Sciatic nerve (tissue), 2 donors: ENCODE measurements around the gene BCR. TPM values are rescaled to one million over a fixed set of nuclear protein-coding genes. Genes with fewer than 3 reads are reported as not detected.
A peak's percentile ranks its signal among the peaks of the same experiment; 100 is the strongest.

Source experiments
- ATAC-seq: fragments of 200-7000 bp; cut with Tn5 transposase; one replicate; pipeline ENCODE4 v1.9.1; 2020; ENCODE audit warnings: mild to moderate bottlenecking, moderate library complexity
- DNase-seq: peaks from one replicate; pipeline ENCODE4 v3.0.0-alpha.2; 2020; ENCODE audit warnings: low spot score
- intact Hi-C: fragments of 100-400 bp; cut with DNase I; formaldehyde crosslinking; loops from one replicate; pipeline ENCODE4 v1.14.2; 2022
- total RNA-seq: library from RNA; stranded (reverse); fragmentation: NEBNext Ultra II Directional; extraction: Animal tissue kit (Norgen Biotek cat#: 25700); gene quantifications from one replicate; pipeline ENCODE4 v1.2.1, GENCODE V29; 2021
- donor health status: DM: no; HTN: no; CAD: no.
- donor health status: DM: no; HTN: no; CAD: no.

The BCR gene
- total RNA-seq, 1 donor from 2014 or later: 101 TPM

DNA sequence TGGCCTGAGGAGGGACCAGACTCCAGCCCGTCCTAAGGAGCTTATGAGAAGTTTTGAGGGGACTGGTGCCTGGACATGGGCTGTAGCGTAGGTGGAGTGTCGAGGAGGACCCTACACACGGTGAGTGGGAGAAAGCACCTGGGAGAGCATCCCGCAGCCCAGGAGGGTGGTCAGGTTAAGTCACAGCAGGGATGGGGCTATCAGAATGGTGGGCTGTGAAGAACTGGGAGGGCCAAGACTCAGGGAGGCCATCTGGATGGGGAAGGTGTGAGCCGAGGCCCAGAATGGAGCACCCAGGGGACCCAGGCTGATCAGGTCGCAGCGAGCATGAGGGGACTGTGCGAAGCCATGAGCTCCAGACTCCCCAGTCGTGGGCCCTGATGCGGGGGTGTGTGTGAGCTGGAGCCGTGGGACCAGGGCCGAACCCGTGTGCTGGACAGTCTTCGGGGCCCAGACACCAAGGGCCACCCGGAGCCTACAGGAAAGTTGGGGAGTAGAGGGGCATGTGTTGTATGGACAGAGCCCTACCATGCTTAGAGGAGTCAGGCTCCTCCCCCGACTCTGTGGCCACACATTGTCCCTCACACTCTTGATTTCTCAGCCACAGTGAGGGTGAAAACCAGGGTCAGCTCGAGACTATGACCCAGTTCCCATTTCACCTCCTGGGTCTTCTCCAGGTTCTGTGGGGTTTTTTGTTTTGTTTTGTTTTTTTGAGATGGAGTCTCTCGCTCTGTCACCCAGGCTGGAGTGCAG lies 54.3 kb downstream of the BCR start:
- intact Hi-C loops: no loop called here
- ATAC-seq (no peak), DNase-seq (no peak)

DNA sequence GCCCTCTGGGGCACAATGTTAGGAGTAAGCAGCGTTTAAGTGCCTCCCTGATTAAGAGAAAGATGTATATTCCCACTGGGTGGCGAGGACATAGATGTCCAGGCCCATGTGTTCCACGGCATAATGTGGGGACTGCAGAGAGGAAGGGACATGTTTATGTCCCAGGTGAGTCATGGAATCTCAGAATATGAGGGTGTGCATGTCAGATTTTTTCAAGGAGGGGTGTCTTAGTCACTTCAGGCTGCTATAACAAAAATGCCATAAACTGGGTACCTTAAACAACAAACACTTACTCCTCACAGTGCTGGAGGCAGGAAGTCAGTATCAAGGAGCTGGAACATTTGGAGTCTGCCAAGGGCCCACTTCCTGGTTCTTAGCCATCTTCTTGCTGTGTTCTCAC lies 55.1 kb downstream of the BCR start:
- intact Hi-C loops: no loop called here
- ATAC-seq (no peak), DNase-seq (no peak)

DNA sequence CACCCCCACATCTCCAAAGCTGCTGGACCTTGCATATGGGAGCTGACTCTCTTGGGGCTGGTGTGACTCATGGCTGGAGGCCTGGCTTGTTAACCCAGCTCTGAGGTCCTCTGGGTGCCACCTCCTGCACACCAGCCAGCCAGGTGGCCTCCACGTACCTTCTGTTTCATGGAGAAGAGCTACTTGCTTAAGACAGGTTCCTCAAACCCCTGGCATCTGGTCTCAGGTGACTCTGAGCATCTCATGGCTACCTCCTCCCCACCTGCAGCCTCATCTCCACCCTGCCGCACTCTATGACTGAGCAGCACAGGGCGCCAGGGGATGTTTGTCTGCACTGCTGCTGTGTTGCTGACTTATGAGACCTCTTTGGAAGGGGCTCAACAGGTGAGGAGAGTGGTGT lies 55.7 kb downstream of the BCR start:
- DNase-seq: no peak
- intact Hi-C loops: no loop called here

DNA sequence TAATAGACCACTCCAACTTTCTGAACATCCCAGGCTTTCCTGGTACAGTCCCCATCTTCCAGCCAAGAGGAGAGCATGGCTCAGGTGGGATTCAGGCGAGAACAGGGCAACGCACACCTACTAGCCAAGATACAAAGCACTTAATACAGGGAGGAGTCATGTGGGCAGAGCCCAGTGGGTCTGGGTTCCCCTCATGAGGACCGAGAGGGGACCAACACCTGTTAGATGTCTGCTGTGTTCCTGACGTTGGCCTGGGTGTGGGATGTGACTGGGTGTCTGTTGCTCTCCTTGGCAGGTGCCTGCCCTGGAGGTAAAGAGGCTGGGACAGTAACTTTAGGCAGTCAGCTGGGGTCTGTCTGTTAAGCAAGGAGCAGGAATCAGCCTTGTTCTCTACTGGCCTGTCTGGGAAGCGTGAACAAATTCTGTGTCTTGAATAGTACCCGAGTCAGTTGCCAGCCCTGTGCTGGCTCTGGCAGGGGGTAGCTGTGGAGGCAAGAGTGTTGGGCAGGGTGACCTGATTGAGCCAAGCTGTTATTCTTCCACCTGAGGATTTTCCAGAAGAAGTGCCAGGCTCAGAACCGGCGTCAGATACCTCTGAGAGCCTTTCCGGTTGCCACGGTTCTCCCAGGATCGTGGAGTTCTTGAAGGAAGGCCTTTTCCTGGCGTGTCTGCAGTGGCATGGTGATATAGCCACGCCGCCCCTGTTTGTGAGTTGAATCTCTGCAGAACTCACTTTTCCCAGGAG lies 56.3 kb downstream of the BCR start:
- DNase-seq (no peak), ATAC-seq (no peak)
- intact Hi-C loops: no loop called here

More for the DNA sequence above, 55.7 kb downstream of the BCR start:
- no peak for ATAC-seq

DNA sequence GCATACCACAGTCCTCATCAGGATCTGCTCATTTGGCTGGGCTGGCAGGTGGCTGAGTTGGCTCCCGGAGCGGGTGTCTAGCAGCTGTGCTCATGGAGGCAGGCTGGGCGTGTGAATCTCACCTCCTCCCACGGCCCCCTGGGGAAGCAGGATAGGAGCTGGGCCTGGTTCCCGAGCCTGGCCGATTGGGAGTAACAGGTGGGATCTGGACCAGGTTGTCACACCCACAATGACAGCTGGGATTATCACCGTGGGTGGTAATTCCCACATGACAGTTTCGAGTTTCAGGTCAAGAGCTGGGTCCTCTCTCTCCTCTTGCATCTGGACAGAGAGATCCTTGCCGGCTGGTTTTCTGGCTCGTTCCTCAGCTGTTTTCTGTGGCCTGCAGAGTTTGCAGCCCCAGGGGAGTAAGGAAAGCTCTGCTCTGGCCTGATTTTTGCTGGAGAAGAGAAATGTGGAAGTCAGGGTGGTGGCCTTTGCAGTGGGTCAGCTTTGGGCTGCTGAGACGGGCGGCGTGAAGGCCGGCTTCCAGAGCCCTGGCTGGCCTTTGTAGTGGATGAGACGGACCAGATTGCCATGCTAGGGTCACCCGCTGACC lies 57.0 kb downstream of the BCR start:
- intact Hi-C loops: no loop called here
- ATAC-seq (peak; percentile 79), DNase-seq (peak; percentile 83)

DNA sequence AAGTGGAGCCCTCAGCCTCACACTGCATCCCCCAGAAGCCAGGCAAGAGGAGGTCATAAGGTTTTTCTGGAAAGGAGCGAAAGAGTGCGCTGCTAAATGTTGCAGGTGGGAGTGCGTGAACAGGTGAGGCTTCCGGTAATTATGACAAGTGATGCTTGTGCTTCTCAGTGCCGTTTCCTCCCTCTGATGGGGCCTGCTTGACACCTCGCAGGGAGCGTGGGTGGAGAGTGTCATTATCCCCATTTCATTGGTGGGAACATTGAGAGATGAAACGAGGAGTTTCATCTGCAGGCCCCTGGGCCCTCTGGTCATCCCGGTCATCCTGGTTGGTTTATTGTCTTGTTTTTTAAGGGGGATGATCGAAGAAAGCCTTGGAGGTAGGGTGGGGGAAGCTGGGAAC lies 57.5 kb downstream of the BCR start:
- intact Hi-C loops: no loop called here
- ATAC-seq (no peak), DNase-seq (no peak)

DNA sequence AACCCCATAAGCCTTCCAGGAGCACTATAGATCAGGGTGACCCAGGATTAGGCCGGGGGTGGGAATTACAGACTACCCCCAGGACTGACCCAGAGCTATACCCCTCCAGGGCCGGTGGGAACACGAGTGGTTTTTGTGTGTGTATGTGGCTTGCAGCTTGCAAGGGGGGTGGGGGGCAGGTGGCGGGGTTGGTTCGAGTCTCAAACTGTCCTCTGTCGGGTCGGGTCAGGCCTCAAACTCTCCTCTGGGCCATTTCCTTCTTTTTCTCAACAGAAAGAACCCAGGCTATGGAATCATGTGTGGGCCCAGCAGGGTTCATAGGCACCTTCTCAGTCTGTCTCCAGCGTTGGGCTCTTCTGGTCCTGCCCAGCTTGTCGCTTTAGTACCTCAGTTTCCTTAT lies 58.4 kb downstream of the BCR start:
- intact Hi-C loops: no loop called here
- ATAC-seq (no peak), DNase-seq (no peak)

DNA sequence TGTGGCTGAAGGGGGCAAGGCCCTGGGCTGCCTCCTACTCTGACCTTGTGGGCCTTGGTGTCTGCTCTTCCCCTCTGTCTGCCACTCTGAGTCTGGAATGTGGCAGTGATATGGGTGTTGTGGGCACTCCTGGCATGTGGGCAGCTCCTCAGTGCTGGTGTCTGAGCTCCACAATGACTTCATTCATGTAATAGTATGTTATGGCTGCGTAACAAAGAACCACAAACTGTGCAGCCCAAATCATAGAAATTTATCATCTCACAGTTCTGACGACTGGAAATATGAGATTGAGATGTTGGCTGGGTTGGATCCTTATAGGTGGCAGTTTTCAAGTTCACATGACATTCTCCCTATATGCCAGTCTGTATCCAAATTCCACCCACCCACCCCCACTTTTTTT lies 59.1 kb downstream of the BCR start:
- no peak for DNase-seq
- ATAC-seq: no peak
- intact Hi-C loops: no loop called here

DNA sequence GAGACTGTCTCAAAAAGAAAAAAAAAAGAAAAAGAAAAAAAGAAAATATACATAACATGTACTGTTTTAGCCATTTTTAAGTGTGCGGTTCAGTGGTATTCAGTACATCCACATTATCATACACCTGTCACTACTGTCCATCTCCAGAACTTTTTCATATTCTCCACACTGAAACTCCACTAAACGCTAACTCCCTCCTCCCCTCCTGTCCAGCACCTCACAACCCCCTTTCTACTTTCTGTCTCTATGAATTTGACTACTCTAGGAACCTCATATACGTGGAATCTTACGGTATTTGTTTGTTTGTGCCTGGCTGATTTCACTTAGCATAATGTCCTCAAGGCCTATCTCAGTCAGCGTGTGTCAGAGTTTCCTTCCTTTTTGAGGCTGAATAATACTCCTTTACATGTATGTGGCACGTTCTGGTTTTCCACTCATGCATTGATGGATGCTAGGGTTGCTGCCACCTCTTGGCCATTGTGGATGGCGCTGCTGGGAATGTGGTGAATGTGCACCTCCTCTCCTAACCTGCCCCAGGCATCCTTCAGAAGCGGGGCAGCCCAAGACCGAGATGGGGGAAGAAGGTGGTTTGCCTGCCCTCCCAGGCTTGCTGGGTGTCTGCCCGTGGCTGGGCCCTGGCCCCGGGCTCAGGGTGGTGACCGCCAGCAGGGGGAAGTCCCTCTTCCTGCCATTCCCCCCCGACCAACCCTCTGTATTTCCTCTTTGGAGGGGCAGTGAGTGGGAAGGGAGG lies 60.5 kb downstream of the BCR start:
- ATAC-seq: no peak
- no peak for DNase-seq
- intact Hi-C loops: loop anchor here (5.0 kb wide), 1 partner anchor 49 kb away; no protein-coding TSS in a partner anchor

DNA sequence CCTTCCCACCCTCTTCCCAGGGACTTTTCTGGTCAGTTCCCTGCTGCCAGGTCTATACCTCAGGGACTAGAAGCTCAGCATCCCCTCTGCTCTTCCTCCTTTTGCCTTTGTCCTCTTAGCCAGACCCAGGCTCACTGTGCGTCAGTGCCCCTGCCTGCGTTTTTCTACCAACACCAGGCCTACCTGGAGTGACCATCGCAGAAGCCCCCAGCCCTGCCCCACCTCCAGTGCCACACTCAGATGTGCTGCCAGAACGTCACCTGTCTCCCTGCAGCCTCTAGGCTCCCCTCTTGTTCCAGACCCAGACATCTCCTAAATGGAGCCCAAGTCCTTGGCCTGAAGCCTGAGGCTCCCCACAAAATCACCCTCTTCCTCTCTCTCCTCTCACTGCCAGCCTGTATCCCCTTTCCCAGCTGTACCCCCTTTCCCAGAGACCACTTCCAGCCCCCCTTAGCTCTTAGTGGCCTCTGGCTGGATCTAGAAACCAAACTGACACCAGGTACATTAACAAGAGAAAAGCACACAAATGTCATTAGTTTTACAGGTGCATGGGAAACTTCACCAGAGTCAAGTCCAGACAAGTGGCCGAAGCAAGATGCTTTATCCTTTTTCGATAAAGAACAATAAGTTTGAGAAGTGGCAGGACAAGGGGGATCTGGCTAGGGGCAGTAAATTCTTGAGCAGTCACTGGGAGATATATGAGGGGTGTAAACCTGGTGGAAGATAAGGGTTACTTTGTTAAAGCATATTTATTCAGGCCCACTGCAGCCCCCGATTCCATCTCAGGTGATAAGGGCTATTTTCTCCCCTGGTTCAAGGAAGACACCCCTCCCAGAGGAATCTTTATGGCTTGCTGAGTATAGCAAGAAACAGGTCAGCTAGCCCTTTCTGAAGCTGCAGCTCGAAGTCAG lies 61.5 kb downstream of the BCR start:
- intact Hi-C loops: loop anchor here (5.0 kb wide), 1 partner anchor 50 kb away; no protein-coding TSS in a partner anchor
- no peak for DNase-seq
- ATAC-seq: no peak

DNA sequence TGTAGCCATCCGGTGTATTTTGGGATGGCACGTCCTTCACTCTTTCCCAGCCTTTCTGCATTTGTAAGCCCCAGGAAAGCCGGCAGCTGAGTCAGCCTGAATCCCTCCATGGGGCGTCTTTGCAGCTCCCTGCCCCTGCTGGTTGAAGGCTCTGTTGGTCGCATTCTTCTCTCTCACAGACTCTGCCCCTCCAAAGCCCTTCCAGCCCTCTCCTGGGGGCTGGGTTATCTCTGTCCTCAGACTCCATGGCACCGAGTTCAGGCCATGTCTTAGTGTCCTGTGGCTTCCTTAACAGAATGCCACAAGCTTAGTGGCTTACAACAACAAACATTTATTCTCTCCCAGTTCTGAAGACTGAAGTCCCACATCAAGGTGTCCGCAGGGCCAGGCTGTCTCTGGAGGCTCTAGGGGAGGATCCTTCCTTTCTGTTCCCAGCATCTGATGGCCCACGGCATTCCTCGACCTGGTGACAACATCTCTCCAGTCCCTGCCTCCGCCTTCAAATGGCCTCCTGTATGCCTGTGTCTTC lies 62.2 kb downstream of the BCR start:
- no peak for DNase-seq
- ATAC-seq: no peak
- intact Hi-C loops: loop anchor here (5.0 kb wide), 1 partner anchor 50 kb away; no protein-coding TSS in a partner anchor

DNA sequence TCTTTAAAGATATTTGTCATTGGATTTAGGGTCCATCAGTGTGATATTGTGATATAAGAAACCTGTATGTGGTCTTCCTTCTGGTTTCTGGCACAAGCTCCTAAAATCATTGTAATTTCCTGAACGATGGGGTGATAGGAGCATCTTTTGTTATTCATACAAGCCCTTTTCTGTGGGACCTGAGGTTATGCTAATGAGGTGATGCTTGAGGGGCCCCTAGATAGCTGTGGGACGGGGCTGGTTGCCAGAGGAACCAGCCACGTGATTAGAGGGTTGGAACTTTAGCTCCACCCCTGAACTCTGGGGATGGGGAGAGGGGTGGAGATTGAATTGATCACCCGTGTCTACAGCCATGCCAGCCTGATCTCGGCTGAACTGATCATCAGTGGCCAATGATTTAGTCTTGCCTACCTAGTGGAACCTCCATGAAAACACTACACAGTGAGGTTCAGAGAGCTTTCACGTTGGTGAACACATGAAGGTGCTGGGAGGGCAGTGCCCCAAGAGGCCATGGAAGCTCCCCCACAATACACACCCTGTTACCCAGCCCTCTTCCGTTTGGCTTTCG lies 62.8 kb downstream of the BCR start:
- no peak for ATAC-seq
- intact Hi-C loops: loop anchor here (5.0 kb wide), 1 partner anchor 51 kb away; no protein-coding TSS in a partner anchor
- no peak for DNase-seq

DNA sequence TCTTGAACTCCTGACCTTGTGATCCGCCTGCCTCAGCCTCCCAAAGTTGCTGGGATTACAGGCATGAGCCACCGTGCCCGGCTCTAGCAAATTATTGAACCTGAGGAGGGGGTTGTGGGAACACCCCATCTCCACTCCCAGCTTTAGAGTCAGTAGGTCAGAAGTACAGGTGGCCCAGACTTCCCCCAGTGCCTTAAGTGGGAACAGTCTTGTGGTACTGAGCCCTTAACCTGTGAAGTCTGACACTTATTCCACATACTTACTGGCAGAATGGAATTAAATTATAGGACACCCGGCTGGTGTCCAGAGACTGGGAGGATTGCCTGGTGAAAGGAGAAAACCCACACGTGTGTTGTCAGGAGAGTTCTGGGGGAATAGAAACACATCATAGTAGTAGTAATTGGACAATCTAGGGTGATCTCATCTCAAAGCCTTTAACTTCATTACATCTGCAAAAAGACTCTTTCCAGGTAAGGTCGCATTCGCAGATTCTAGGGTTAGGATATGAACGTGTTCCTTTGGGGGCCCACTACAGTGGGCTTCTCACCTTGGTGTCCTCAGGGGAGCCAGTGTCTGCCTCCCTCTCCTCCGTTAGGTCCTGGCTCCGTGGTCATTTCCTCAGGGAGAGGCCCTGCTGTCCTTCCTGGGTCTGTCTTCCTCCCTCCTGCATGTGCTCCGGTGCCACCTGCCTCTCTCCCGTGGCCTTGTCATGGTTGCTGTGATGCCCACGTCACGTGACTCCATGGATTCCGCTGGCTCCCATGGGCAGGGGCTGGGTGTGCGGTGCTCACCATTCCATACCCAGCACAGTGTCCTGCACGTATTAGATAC lies 63.8 kb downstream of the BCR start:
- intact Hi-C loops: loop anchor here (5.0 kb wide), 1 partner anchor 52 kb away; no protein-coding TSS in a partner anchor
- ATAC-seq (no peak), DNase-seq (no peak)

DNA sequence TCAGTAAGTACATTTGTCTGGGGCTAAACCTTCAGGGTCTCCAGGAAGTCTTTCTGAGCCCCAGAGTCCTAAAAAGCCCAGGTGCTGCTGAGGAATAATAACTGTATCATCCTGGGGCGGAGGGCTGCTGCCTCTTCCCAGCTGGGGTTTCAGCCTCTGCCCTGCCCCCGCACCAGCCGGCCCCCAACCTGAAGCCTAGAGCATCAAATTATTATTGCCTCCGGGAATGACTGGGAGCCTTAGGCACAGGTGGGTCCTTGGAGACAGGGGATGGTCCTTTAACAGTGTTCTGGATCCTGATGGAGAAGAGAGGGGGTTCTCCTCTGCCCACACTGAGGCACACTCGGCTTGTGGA lies 64.4 kb downstream of the BCR start:
- ATAC-seq: no peak
- intact Hi-C loops: loop anchor here (5.0 kb wide), 1 partner anchor 52 kb away; no protein-coding TSS in a partner anchor
- DNase-seq: no peak

DNA sequence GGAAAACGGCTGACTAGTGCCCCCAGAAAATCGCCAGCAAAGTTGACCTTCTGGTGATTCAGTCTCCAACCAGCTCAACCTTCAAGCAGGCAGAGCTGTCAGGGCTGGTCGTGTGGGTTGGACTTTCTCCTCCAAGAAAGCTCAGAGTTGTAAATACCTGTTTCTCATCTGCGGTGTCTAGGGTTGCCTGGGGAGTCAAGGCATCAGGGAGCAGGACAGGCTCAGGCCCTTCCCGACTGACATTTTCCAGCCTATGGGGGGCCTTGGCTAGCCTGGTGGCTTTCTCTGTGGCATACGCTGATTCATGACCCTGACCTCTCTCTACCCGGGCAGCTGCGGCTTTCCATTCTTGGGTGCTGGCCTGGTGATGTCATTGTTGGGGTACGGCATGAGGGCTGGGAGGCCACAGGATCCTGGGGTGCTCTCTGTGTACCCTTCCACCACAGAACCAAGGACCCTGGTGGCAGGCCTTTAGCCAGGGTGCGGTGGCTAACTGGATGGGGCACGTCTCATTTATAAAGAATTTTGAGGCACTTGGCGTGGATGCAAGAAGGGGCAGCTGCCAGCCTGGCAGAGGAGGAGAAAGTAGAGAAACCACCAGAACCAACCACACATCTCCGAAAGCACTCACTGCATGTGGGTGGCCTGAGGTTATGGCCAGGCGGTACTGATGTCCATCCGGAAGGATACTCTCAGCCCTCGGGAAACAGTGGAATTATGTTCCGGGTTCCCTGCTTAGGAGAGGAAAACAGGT lies 64.9 kb downstream of the BCR start:
- ATAC-seq (no peak), DNase-seq (no peak)
- intact Hi-C loops: no loop called here

DNA sequence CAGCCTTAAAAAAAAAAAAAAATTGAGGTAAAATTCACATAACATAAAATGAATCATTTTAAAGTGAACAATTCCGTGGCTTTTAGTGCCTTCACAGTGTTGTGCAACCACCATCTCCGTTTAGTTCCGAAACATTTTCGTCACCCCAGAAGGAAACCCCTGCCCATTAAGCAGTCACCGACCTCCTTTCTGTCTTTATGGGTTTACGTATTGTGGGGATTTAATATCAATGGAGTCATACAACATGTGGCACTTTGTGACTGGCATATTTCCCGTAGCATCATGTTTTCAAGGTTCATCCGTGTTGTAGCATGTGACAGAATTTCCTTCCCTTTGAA lies 65.5 kb downstream of the BCR start:
- intact Hi-C loops: no loop called here
- no peak for ATAC-seq
- no peak for DNase-seq
